Effector memory CD4-positive, alpha-beta T cell (primary cell): ENCODE measurements around the gene ZP2.

Experiments
- DNase-seq, 3 donors: peaks; one replicate each; pipeline ENCODE4 v3.0.0-alpha.2; 2020
- H3K27ac ChIP-seq: 2 replicates; pipeline ENCODE4 v1.7.0; 2013; ENCODE audit warnings: mild to moderate bottlenecking, low read length, moderate library complexity; ENCODE audit not compliant: insufficient read depth, poor library complexity, severe bottlenecking
- H3K27me3 ChIP-seq: replicated peaks from 2 replicates; pipeline ENCODE4 v1.7.0; 2013; ENCODE audit warnings: mild to moderate bottlenecking, low read length; ENCODE audit not compliant: insufficient read depth, control insufficient read depth, poor library complexity, severe bottlenecking
- H3K36me3 ChIP-seq: 2 replicates; pipeline ENCODE4 v1.7.0; 2013; ENCODE audit warnings: mild to moderate bottlenecking, low read length, moderate library complexity; ENCODE audit not compliant: control insufficient read depth, insufficient read depth
- H3K4me1 ChIP-seq: 2 replicates; pipeline ENCODE4 v1.7.0; 2013; ENCODE audit warnings: low read length, mild to moderate bottlenecking; ENCODE audit not compliant: control insufficient read depth, insufficient read depth, poor library complexity, severe bottlenecking
- H3K4me3 ChIP-seq: 2 replicates; pipeline ENCODE4 v1.7.0; 2013; ENCODE audit warnings: low read length, low read depth, mild to moderate bottlenecking; ENCODE audit not compliant: insufficient read depth, poor library complexity, severe bottlenecking
- H3K9me3 ChIP-seq: 2 replicates; pipeline ENCODE4 v1.7.0; 2013; ENCODE audit warnings: mild to moderate bottlenecking, low read length, moderate library complexity; ENCODE audit not compliant: control insufficient read depth

The ZP2 gene

GRCh38 chr16:21164521-21165168 lies 46.7 kb downstream of the ZP2 start:
- H3K27me3 ChIP-seq: no peaks in the 10 kb centered on the region
- H3K36me3 ChIP-seq: peaks cover 4% of the 10 kb centered on the region
- peaks cover 2% of the 10 kb centered on the region for H3K4me1 ChIP-seq
- H3K27ac ChIP-seq: no peak overlapping the region
- no peaks in the 10 kb centered on the region for H3K9me3 ChIP-seq
- no peak for DNase-seq
- H3K4me3 ChIP-seq: no peak overlapping the region

GRCh38 chr16:21163576-21163975 lies 47.8 kb downstream of the ZP2 start:
- H3K27ac ChIP-seq: no peak overlapping the region
- no peaks in the 10 kb centered on the region for H3K9me3 ChIP-seq
- peaks cover 4% of the 10 kb centered on the region for H3K36me3 ChIP-seq
- no peak overlapping the region for H3K4me3 ChIP-seq
- peaks cover 9% of the 10 kb centered on the region for H3K4me1 ChIP-seq
- H3K27me3 ChIP-seq: no peaks in the 10 kb centered on the region
- DNase-seq: no peak

- Histone ChIP-seq H3K27ac (no peak overlapping the region), H3K4me1 (peaks cover 14% of the 10 kb centered on the region), H3K9me3 (no peaks in the 10 kb centered on the region), H3K36me3 (peaks cover 4% of the 10 kb centered on the region), H3K27me3 (no peaks in the 10 kb centered on the region), H3K4me3 (no peak overlapping the region)
- no peak for DNase-seq
Observed at GRCh38 chr16:21162661-21163151, 48.7 kb downstream of the ZP2 start.

- DNase-seq: no peak
- Histone ChIP-seq H3K4me3 (no peak overlapping the region), H3K27me3 (no peaks in the 10 kb centered on the region), H3K9me3 (no peaks in the 10 kb centered on the region), H3K4me1 (peaks cover 14% of the 10 kb centered on the region), H3K36me3 (peaks cover 4% of the 10 kb centered on the region), H3K27ac (no peak overlapping the region)
Observed at GRCh38 chr16:21161211-21161610, 50.2 kb downstream of the ZP2 start.

- no peak overlapping the region for H3K4me3 ChIP-seq
- H3K36me3 ChIP-seq: peaks cover 4% of the 10 kb centered on the region
- H3K4me1 ChIP-seq: peaks cover 14% of the 10 kb centered on the region
- H3K27me3 ChIP-seq: no peaks in the 10 kb centered on the region
- DNase-seq: no peak
- H3K27ac ChIP-seq: no peak overlapping the region
- no peaks in the 10 kb centered on the region for H3K9me3 ChIP-seq
Observed at GRCh38 chr16:21160276-21160675, 51.1 kb downstream of the ZP2 start.

- no peaks in the 10 kb centered on the region for H3K27me3 ChIP-seq
- peaks cover 4% of the 10 kb centered on the region for H3K36me3 ChIP-seq
- H3K27ac ChIP-seq: no peak overlapping the region
- H3K4me1 ChIP-seq: peaks cover 14% of the 10 kb centered on the region
- H3K9me3 ChIP-seq: no peaks in the 10 kb centered on the region
- H3K4me3 ChIP-seq: peak overlapping the region; percentile 81
- no peak for DNase-seq
Observed at GRCh38 chr16:21159281-21159951, 52.0 kb downstream of the ZP2 start.

- H3K9me3 ChIP-seq: no peaks in the 10 kb centered on the region
- H3K27me3 ChIP-seq: no peaks in the 10 kb centered on the region
- H3K4me1 ChIP-seq: peaks cover 14% of the 10 kb centered on the region
- peak; percentile 34 to 61 (median 60) for DNase-seq
- H3K36me3 ChIP-seq: no peaks in the 10 kb centered on the region
- peak within 1 kb of the TSS; percentile 81 for H3K4me3 ChIP-seq
- peak within 1 kb of the TSS; percentile 10 for H3K27ac ChIP-seq
Observed at GRCh38 chr16:21158208-21159110, 52.9 kb downstream of the ZP2 start, which contains the start of gene LDAF1. TSS of gene LDAF1 (plus strand) at chr16:21158674. CDS start at chr16:21161183, 2,509 bp downstream.

GRCh38 chr16:21157632-21158031 lies 53.7 kb downstream of the ZP2 start:
- Histone ChIP-seq H3K9me3 (no peaks in the 10 kb centered on the region), H3K4me1 (peaks cover 14% of the 10 kb centered on the region), H3K27me3 (no peaks in the 10 kb centered on the region), H3K27ac (no peak overlapping the region), H3K4me3 (no peak overlapping the region), H3K36me3 (no peaks in the 10 kb centered on the region)
- no peak for DNase-seq

- Histone ChIP-seq H3K9me3 (no peaks in the 10 kb centered on the region), H3K27me3 (no peaks in the 10 kb centered on the region), H3K27ac (no peak overlapping the region), H3K4me1 (peaks cover 14% of the 10 kb centered on the region), H3K4me3 (no peak overlapping the region), H3K36me3 (no peaks in the 10 kb centered on the region)
- no peak for DNase-seq
Observed at GRCh38 chr16:21156767-21157467, 54.5 kb downstream of the ZP2 start.
